Neutrophil (primary cell): ENCODE results near the gene GPR39.

ENCODE experiments used
- H3K27ac ChIP-seq: fragments of 200-600 bp; sonication (generic); 2 replicates; pipeline ENCODE4 v1.5.1; 2016; ENCODE audit warnings: mild to moderate bottlenecking, moderate library complexity
- H3K27me3 ChIP-seq: fragments of 200-600 bp; sonication (generic); 2 replicates; pipeline ENCODE4 v1.6.0; 2016; ENCODE audit warnings: mild to moderate bottlenecking
- H3K36me3 ChIP-seq: fragments of 200-600 bp; sonication (generic); 2 replicates; pipeline ENCODE4 v1.5.1; 2017
- H3K4me1 ChIP-seq, 2 experiments: fragments of 200-600 bp in 1 of 2; sonication (generic) in 1 of 2; 1 replicate in 1 of 2; 2 replicates in 1 of 2; pipeline versions ENCODE4 v1.5.1 to v1.6.1; 2013 to 2016; ENCODE audit warnings: low read depth in 1 of 2, low read length in 1 of 2, mild to moderate bottlenecking in 1 of 2, moderate library complexity in 1 of 2; ENCODE audit not compliant: control insufficient read depth in 1 of 2, insufficient read depth in 1 of 2
- H3K4me3 ChIP-seq, 2 experiments: fragments of 200-600 bp in 1 of 2; sonication (generic) in 1 of 2; 1 replicate in 1 of 2; 2 replicates in 1 of 2; pipeline ENCODE4 v1.5.1; 2013 to 2016; ENCODE audit warnings: low read depth in 1 of 2, low read length in 1 of 2, mild to moderate bottlenecking in 1 of 2, moderate library complexity in 1 of 2
- H3K9me3 ChIP-seq: fragments of 200-600 bp; sonication (generic); 2 replicates; pipeline ENCODE4 v1.5.1; 2016
- CTCF ChIP-seq: fragments of 200-600 bp; sonication (generic); IDR thresholded peaks from 2 replicates; pipeline ENCODE4 v1.5.1; 2016; ENCODE audit warnings: antibody characterized with exemption

GPR39 gene

GRCh38 chr2:132477962-132478361 lies 61.4 kb downstream of the GPR39 start:
- TF ChIP-seq CTCF: no peak
- H3K9me3 ChIP-seq: no peaks in the 10 kb centered on the region
- H3K4me1 ChIP-seq: no peaks in the 10 kb centered on the region
- no peak overlapping the region for H3K27ac ChIP-seq
- no peaks in the 10 kb centered on the region for H3K27me3 ChIP-seq
- no peak overlapping the region for H3K4me3 ChIP-seq
- no peaks in the 10 kb centered on the region for H3K36me3 ChIP-seq

- H3K9me3 ChIP-seq: no peaks in the 10 kb centered on the region
- no peak for TF ChIP-seq CTCF
Measured at GRCh38 chr2:132478461-132479105, 62.0 kb downstream of the GPR39 start.

GRCh38 chr2:132479155-132479554 lies 62.5 kb downstream of the GPR39 start:
- H3K36me3 ChIP-seq: no peaks in the 10 kb centered on the region
- H3K27ac ChIP-seq: no peak overlapping the region
- H3K4me1 ChIP-seq: no peaks in the 10 kb centered on the region
- no peak for TF ChIP-seq CTCF
- H3K27me3 ChIP-seq: no peaks in the 10 kb centered on the region
- H3K9me3 ChIP-seq: no peaks in the 10 kb centered on the region
- no peak overlapping the region for H3K4me3 ChIP-seq

More at GRCh38 chr2:132478461-132479105, 62.0 kb downstream of the GPR39 start:
- Histone ChIP-seq H3K27ac (no peak overlapping the region), H3K4me1 (no peaks in the 10 kb centered on the region), H3K4me3 (no peak overlapping the region), H3K36me3 (no peaks in the 10 kb centered on the region), H3K27me3 (no peaks in the 10 kb centered on the region)

GRCh38 chr2:132482821-132483220 lies 66.2 kb downstream of the GPR39 start:
- H3K4me1 ChIP-seq: no peaks in the 10 kb centered on the region

GRCh38 chr2:132484144-132484543 lies 67.5 kb downstream of the GPR39 start:
- Histone ChIP-seq H3K36me3 (no peaks in the 10 kb centered on the region), H3K4me3 (no peak overlapping the region), H3K27me3 (no peaks in the 10 kb centered on the region), H3K9me3 (no peaks in the 10 kb centered on the region), H3K27ac (no peak overlapping the region), H3K4me1 (no peaks in the 10 kb centered on the region)
- TF ChIP-seq CTCF: no peak

More at GRCh38 chr2:132482821-132483220, 66.2 kb downstream of the GPR39 start:
- Histone ChIP-seq H3K4me3 (no peak overlapping the region), H3K27me3 (no peaks in the 10 kb centered on the region), H3K9me3 (no peaks in the 10 kb centered on the region), H3K27ac (no peak overlapping the region), H3K36me3 (no peaks in the 10 kb centered on the region)
- TF ChIP-seq CTCF: no peak
